ENCODE measurements around the gene PILRA.

The PILRA gene

GRCh38 chr7:100432053-100432452 lies 58.8 kb downstream of the PILRA start:
- Histone ChIP-seq H3K4me1 (ENCODE audit: control extremely low read depth in 1 of 4, control insufficient read depth in 4 of 4, insufficient read depth in 4 of 4, low read length in 3 of 4) (peaks cover 9 to 54% (median 49%) of the 10 kb centered on the region in 4 experiments), H3K27me3 (replicated peaks in 2 of 5; ENCODE audit: control insufficient read depth in 4 of 5, insufficient read depth in 5 of 5, low read length in 4 of 5) (no peaks in the 10 kb centered on the region), H3K9me3 (ENCODE audit: control extremely low read depth in 1 of 5, control insufficient read depth in 4 of 5, insufficient read depth in 2 of 5, low read depth in 1 of 5, low read length in 4 of 5) (no peaks in the 10 kb centered on the region), H3K27ac (ENCODE audit: insufficient read depth in 1 of 2, low read depth in 1 of 2, low read length in 2 of 2, poor library complexity in 1 of 2, severe bottlenecking in 2 of 2) (peak overlapping the region; percentile 19 to 100), H3K4me3 (ENCODE audit: control insufficient read depth in 1 of 7, extremely low read depth in 1 of 7, insufficient read depth in 4 of 7, low read depth in 2 of 7, low read length in 6 of 7) (peak overlapping the region in 2 of 7 experiments; percentile 3 to 33), H3K36me3 (ENCODE audit: control insufficient read depth in 4 of 4, insufficient read depth in 4 of 4, low read length in 3 of 4) (peaks cover 3 to 46% (median 29%) of the 10 kb centered on the region in 4 experiments)
- DNase-seq = no peak
- 95% methylated on average over 4 of the region's 4 CpGs for WGBS (ENCODE audit: insufficient coverage)
- CTCF ChIA-PET = interaction anchor here (1.7 to 20.5 kb wide), 2 partner anchors 16 to 22 kb away, joined by 3 to 160 read pairs; no protein-coding TSS in a partner anchor
- POLR2A ChIA-PET = no interaction called here

- Histone ChIP-seq H3K4me3 (ENCODE audit: control insufficient read depth in 1 of 7, extremely low read depth in 1 of 7, insufficient read depth in 4 of 7, low read depth in 2 of 7, low read length in 6 of 7) (peak overlapping the region in 1 of 7 experiments; percentile 6), H3K9me3 (ENCODE audit: control extremely low read depth in 1 of 5, control insufficient read depth in 4 of 5, insufficient read depth in 2 of 5, low read depth in 1 of 5, low read length in 4 of 5) (no peaks in the 10 kb centered on the region), H3K4me1 (ENCODE audit: control extremely low read depth in 1 of 4, control insufficient read depth in 4 of 4, insufficient read depth in 4 of 4, low read length in 3 of 4) (peaks cover 9 to 56% (median 50%) of the 10 kb centered on the region in 4 experiments), H3K36me3 (ENCODE audit: control insufficient read depth in 4 of 4, insufficient read depth in 4 of 4, low read length in 3 of 4) (peaks cover 3 to 46% (median 29%) of the 10 kb centered on the region in 4 experiments), H3K27me3 (replicated peaks in 2 of 5; ENCODE audit: control insufficient read depth in 4 of 5, insufficient read depth in 5 of 5, low read length in 4 of 5) (no peaks in the 10 kb centered on the region), H3K27ac (ENCODE audit: insufficient read depth in 1 of 2, low read depth in 1 of 2, low read length in 2 of 2, poor library complexity in 1 of 2, severe bottlenecking in 2 of 2) (peak overlapping the region; percentile 5 to 100)
- WGBS (ENCODE audit: insufficient coverage) = 97% methylated on average over 18 of the region's 21 CpGs
- DNase-seq = no peak
- POLR2A ChIA-PET = no interaction called here
- CTCF ChIA-PET = interaction anchor here (1.7 to 20.5 kb wide), 2 partner anchors 15 to 21 kb away, joined by 3 to 160 read pairs; no protein-coding TSS in a partner anchor
Measured at GRCh38 chr7:100432621-100433275, 59.5 kb downstream of the PILRA start.

- ChIA-PET CTCF (interaction anchor here (1.7 to 20.5 kb wide), 2 partner anchors 15 to 21 kb away, joined by 3 to 160 read pairs; no protein-coding TSS in a partner anchor), POLR2A (no interaction called here)
- Histone ChIP-seq H3K27ac (ENCODE audit: insufficient read depth in 1 of 2, low read depth in 1 of 2, low read length in 2 of 2, poor library complexity in 1 of 2, severe bottlenecking in 2 of 2) (peak overlapping the region in 1 of 2 experiments; percentile 100), H3K4me1 (ENCODE audit: control extremely low read depth in 1 of 4, control insufficient read depth in 4 of 4, insufficient read depth in 4 of 4, low read length in 3 of 4) (peaks cover 9 to 53% (median 49%) of the 10 kb centered on the region in 4 experiments), H3K36me3 (ENCODE audit: control insufficient read depth in 4 of 4, insufficient read depth in 4 of 4, low read length in 3 of 4) (peaks cover 3 to 46% (median 29%) of the 10 kb centered on the region in 4 experiments), H3K27me3 (replicated peaks in 2 of 5; ENCODE audit: control insufficient read depth in 4 of 5, insufficient read depth in 5 of 5, low read length in 4 of 5) (no peaks in the 10 kb centered on the region), H3K4me3 (ENCODE audit: control insufficient read depth in 1 of 7, extremely low read depth in 1 of 7, insufficient read depth in 4 of 7, low read depth in 2 of 7, low read length in 6 of 7) (no peak overlapping the region), H3K9me3 (ENCODE audit: control extremely low read depth in 1 of 5, control insufficient read depth in 4 of 5, insufficient read depth in 2 of 5, low read depth in 1 of 5, low read length in 4 of 5) (no peaks in the 10 kb centered on the region)
- DNase-seq = no peak
- WGBS (ENCODE audit: insufficient coverage) = 78% methylated on average over 4 of the region's 4 CpGs
Measured at GRCh38 chr7:100433276-100433591, 59.9 kb downstream of the PILRA start.

GRCh38 chr7:100433592-100434296 lies 60.5 kb downstream of the PILRA start:
- no peaks in the 10 kb centered on the region for H3K9me3 ChIP-seq (ENCODE audit: control extremely low read depth in 1 of 5, control insufficient read depth in 4 of 5, insufficient read depth in 2 of 5, low read depth in 1 of 5, low read length in 4 of 5)
- POLR2A ChIA-PET = no interaction called here
- H3K4me3 ChIP-seq (ENCODE audit: control insufficient read depth in 1 of 7, extremely low read depth in 1 of 7, insufficient read depth in 4 of 7, low read depth in 2 of 7, low read length in 6 of 7) = no peak overlapping the region
- CTCF ChIA-PET = interaction anchor here (2.4 to 20.5 kb wide), 2 partner anchors 10 to 20 kb away, joined by 8 to 160 read pairs; no protein-coding TSS in a partner anchor
- H3K27ac ChIP-seq (ENCODE audit: insufficient read depth in 1 of 2, low read depth in 1 of 2, low read length in 2 of 2, poor library complexity in 1 of 2, severe bottlenecking in 2 of 2) = peak overlapping the region in 1 of 2 experiments; percentile 55
- H3K36me3 ChIP-seq (ENCODE audit: control insufficient read depth in 4 of 4, insufficient read depth in 4 of 4, low read length in 3 of 4) = peaks cover 3 to 46% (median 29%) of the 10 kb centered on the region in 4 experiments
- 94% methylated on average over 6 of the region's 10 CpGs for WGBS (ENCODE audit: insufficient coverage)
- H3K27me3 ChIP-seq (replicated peaks in 2 of 5; ENCODE audit: control insufficient read depth in 4 of 5, insufficient read depth in 5 of 5, low read length in 4 of 5) = no peaks in the 10 kb centered on the region
- no peak for DNase-seq
- H3K4me1 ChIP-seq (ENCODE audit: control extremely low read depth in 1 of 4, control insufficient read depth in 4 of 4, insufficient read depth in 4 of 4, low read length in 3 of 4) = peaks cover 9 to 53% (median 46%) of the 10 kb centered on the region in 4 experiments

GRCh38 chr7:100434297-100435144 lies 61.2 kb downstream of the PILRA start:
- H3K27ac ChIP-seq (ENCODE audit: insufficient read depth in 1 of 2, low read depth in 1 of 2, low read length in 2 of 2, poor library complexity in 1 of 2, severe bottlenecking in 2 of 2) = peak overlapping the region; percentile 88 to 94
- WGBS (ENCODE audit: insufficient coverage) = 93% methylated on average over 16 of the region's 22 CpGs
- no peak for DNase-seq
- CTCF ChIA-PET = interaction anchor here (2.4 to 20.5 kb wide), 2 partner anchors 10 to 19 kb away, joined by 8 to 160 read pairs; no protein-coding TSS in a partner anchor
- POLR2A ChIA-PET = interaction anchor here (1.1 kb wide), 1 partner anchor 9 kb away, joined by 10 read pairs; no protein-coding TSS in a partner anchor
- H3K27me3 ChIP-seq (replicated peaks in 2 of 5; ENCODE audit: control insufficient read depth in 4 of 5, insufficient read depth in 5 of 5, low read length in 4 of 5) = no peaks in the 10 kb centered on the region
- H3K9me3 ChIP-seq (ENCODE audit: control extremely low read depth in 1 of 5, control insufficient read depth in 4 of 5, insufficient read depth in 2 of 5, low read depth in 1 of 5, low read length in 4 of 5) = no peaks in the 10 kb centered on the region
- H3K4me1 ChIP-seq (ENCODE audit: control extremely low read depth in 1 of 4, control insufficient read depth in 4 of 4, insufficient read depth in 4 of 4, low read length in 3 of 4) = peaks cover 9 to 53% (median 45%) of the 10 kb centered on the region in 4 experiments
- H3K36me3 ChIP-seq (ENCODE audit: control insufficient read depth in 4 of 4, insufficient read depth in 4 of 4, low read length in 3 of 4) = peaks cover 3 to 46% (median 29%) of the 10 kb centered on the region in 4 experiments
- H3K4me3 ChIP-seq (ENCODE audit: control insufficient read depth in 1 of 7, extremely low read depth in 1 of 7, insufficient read depth in 4 of 7, low read depth in 2 of 7, low read length in 6 of 7) = peak overlapping the region in 6 of 7 experiments; percentile 81 to 93 (median 88)

- H3K36me3 ChIP-seq (ENCODE audit: control insufficient read depth in 4 of 4, insufficient read depth in 4 of 4, low read length in 3 of 4) = peaks cover 3 to 46% (median 29%) of the 10 kb centered on the region in 4 experiments
- WGBS (ENCODE audit: insufficient coverage) = 2% methylated on average over 64 of the region's 81 CpGs
- peaks cover 9 to 49% (median 42%) of the 10 kb centered on the region in 4 experiments for H3K4me1 ChIP-seq (ENCODE audit: control extremely low read depth in 1 of 4, control insufficient read depth in 4 of 4, insufficient read depth in 4 of 4, low read length in 3 of 4)
- peak in 2 of 3 donors; percentile 43 to 47 for DNase-seq
- ChIA-PET POLR2A (interaction anchor here (0.7 to 1.1 kb wide), 4 partner anchors 8 to 44 kb away, joined by 3 to 10 read pairs (median 3); partner anchors contain the start of gene TSC22D4), CTCF (interaction anchor here (1.0 to 20.5 kb wide), 3 partner anchors 8 to 18 kb away, joined by 4 to 160 read pairs (median 8); no protein-coding TSS in a partner anchor)
- peak overlapping the region; percentile 88 to 94 for H3K27ac ChIP-seq (ENCODE audit: insufficient read depth in 1 of 2, low read depth in 1 of 2, low read length in 2 of 2, poor library complexity in 1 of 2, severe bottlenecking in 2 of 2)
- H3K4me3 ChIP-seq (ENCODE audit: control insufficient read depth in 1 of 7, extremely low read depth in 1 of 7, insufficient read depth in 4 of 7, low read depth in 2 of 7, low read length in 6 of 7) = peak overlapping the region; percentile 81 to 96 (median 89)
- H3K9me3 ChIP-seq (ENCODE audit: control extremely low read depth in 1 of 5, control insufficient read depth in 4 of 5, insufficient read depth in 2 of 5, low read depth in 1 of 5, low read length in 4 of 5) = no peaks in the 10 kb centered on the region
- no peaks in the 10 kb centered on the region for H3K27me3 ChIP-seq (replicated peaks in 2 of 5; ENCODE audit: control insufficient read depth in 4 of 5, insufficient read depth in 5 of 5, low read length in 4 of 5)
Measured at GRCh38 chr7:100435401-100436304, 62.4 kb downstream of the PILRA start.
